K562 (cell line): ENCODE measurements around the gene BRICD5. TPM values are rescaled to one million over a fixed set of nuclear protein-coding genes. Genes with fewer than 3 reads are reported as not detected.

Experiments
- ARNT ChIP-seq, 2 experiments: fragments of 450-650 bp; IDR thresholded peaks; 2 replicates each; pipeline ENCODE4 v1.6.1; 2016; ENCODE audit warnings: mild to moderate bottlenecking in 1 of 2
- BRD9 ChIP-seq: fragments of 450-650 bp; IDR thresholded peaks from 2 replicates; pipeline ENCODE4 v1.6.1; 2018; ENCODE audit warnings: low read depth; ENCODE audit not compliant: partially characterized antibody
- ETV1 ChIP-seq: fragments of 450-650 bp; conservative IDR thresholded peaks from 2 replicates; pipeline ENCODE4 v1.6.1; 2016; ENCODE audit warnings: missing genetic modification characterization, control low read depth, low read depth, missing compliant biosample characterization
- FOXA3 ChIP-seq, 2 experiments: fragments of 450-650 bp in 1 of 2; sonication (generic) in 1 of 2; formaldehyde crosslinking; IDR thresholded peaks in 1 of 2; conservative IDR thresholded peaks in 1 of 2; 2 replicates each; pipeline versions ENCODE4 v1.4.0 to v1.8.0; 2020 to 2022; ENCODE audit warnings: mild to moderate bottlenecking in 2 of 2, missing genetic modification reagents in 1 of 2
- FOXP1 ChIP-seq: sonication (generic); formaldehyde crosslinking; IDR thresholded peaks from 2 replicates; pipeline ENCODE4 v1.8.0; 2022; ENCODE audit warnings: mild to moderate bottlenecking, missing genetic modification reagents
- GABPB2 ChIP-seq: fragments of 250-450 bp; sonication (Bioruptor Pico); conservative IDR thresholded peaks from 2 replicates; pipeline ENCODE4 v1.5.1; 2021; ENCODE audit warnings: mild to moderate bottlenecking
- KDM4B ChIP-seq, 2 experiments: fragments of 450-650 bp in 1 of 2; sonication (generic) in 1 of 2; IDR thresholded peaks; 2 replicates each; pipeline ENCODE4 v1.6.1; 2016 to 2017; ENCODE audit warnings: borderline replicate concordance in 2 of 2, antibody characterized with exemption in 1 of 2, low read depth in 1 of 2, mild to moderate bottlenecking in 1 of 2
- KDM5B ChIP-seq: fragments of 200-600 bp; sonication (generic); IDR thresholded peaks from 2 replicates; pipeline ENCODE4 v1.6.1; 2012; ENCODE audit warnings: low read depth, mild to moderate bottlenecking, moderate library complexity, low read length, control low read depth, inconsistent platforms; ENCODE audit not compliant: insufficient replicate concordance
- L3MBTL2 ChIP-seq: fragments of 450-650 bp; IDR thresholded peaks from 2 replicates; pipeline ENCODE4 v1.6.1; 2016; ENCODE audit warnings: mild to moderate bottlenecking, moderate library complexity
- MTA1 ChIP-seq: fragments of 450-650 bp; IDR thresholded peaks from 2 replicates; pipeline ENCODE4 v1.6.1; 2017; ENCODE audit warnings: borderline replicate concordance
- NCOA1 ChIP-seq: fragments of 450-650 bp; IDR thresholded peaks from 2 replicates; pipeline ENCODE4 v1.6.1; 2016; ENCODE audit warnings: low read depth
- NFE2 ChIP-seq: IDR thresholded peaks from 2 replicates; pipeline ENCODE4 v1.6.1; 2014; ENCODE audit warnings: antibody characterized with exemption, low read depth
- NR2C2 ChIP-seq, 2 experiments: fragments of 200-800 bp in 1 of 2; sonication (Bioruptor generic) in 1 of 2; sonication (generic) in 1 of 2; formaldehyde crosslinking in 1 of 2; IDR thresholded peaks; 2 replicates each; pipeline versions ENCODE4 v1.6.1 to v1.8.0; 2016 to 2022; ENCODE audit warnings: mild to moderate bottlenecking in 1 of 2, missing compliant biosample characterization in 1 of 2, missing genetic modification characterization in 1 of 2, missing genetic modification reagents in 1 of 2
- POLR2H ChIP-seq: IDR thresholded peaks from 2 replicates; pipeline ENCODE4 v1.6.1; 2016; ENCODE audit warnings: missing genetic modification characterization, low read depth, mild to moderate bottlenecking, control low read depth, missing compliant biosample characterization, moderate library complexity
- RB1 ChIP-seq: fragments of 450-650 bp; IDR thresholded peaks from 2 replicates; pipeline ENCODE4 v1.6.1; 2017; ENCODE audit warnings: low read depth, mild to moderate bottlenecking
- SAP30 ChIP-seq: fragments of 200-600 bp; sonication (generic); IDR thresholded peaks from 2 replicates; pipeline ENCODE4 v1.6.1; 2012; ENCODE audit warnings: borderline replicate concordance, low read depth, mild to moderate bottlenecking, moderate library complexity, low read length, control low read depth, inconsistent platforms; ENCODE audit not compliant: insufficient read depth, poor library complexity, severe bottlenecking
- SMARCA5 ChIP-seq: fragments of 450-650 bp; IDR thresholded peaks from 2 replicates; pipeline ENCODE4 v1.6.1; 2016
- TFAM ChIP-seq: fragments of 250-450 bp; sonication (Bioruptor Pico); conservative IDR thresholded peaks from 2 replicates; pipeline ENCODE4 v1.5.0; 2021; ENCODE audit warnings: mild to moderate bottlenecking, moderate library complexity
- ZBTB17 ChIP-seq: fragments of 450-650 bp; formaldehyde crosslinking; IDR thresholded peaks from 2 replicates; pipeline ENCODE4 v1.4.0; 2020; ENCODE audit warnings: mild to moderate bottlenecking
- ZNF212 ChIP-seq: fragments of 450-650 bp; formaldehyde crosslinking; IDR thresholded peaks from 2 replicates; pipeline ENCODE4 v1.4.0; 2020; ENCODE audit warnings: mild to moderate bottlenecking
- ZNF217 ChIP-seq: sonication (generic); formaldehyde crosslinking; IDR thresholded peaks from 2 replicates; pipeline ENCODE4 v1.8.0; 2022; ENCODE audit warnings: mild to moderate bottlenecking, missing genetic modification reagents
- ZNF583 ChIP-seq: fragments of 250-450 bp; sonication (Bioruptor Pico); IDR thresholded peaks from 2 replicates; pipeline ENCODE4 v1.4.0; 2020
- ZNF584 ChIP-seq: fragments of 200-800 bp; sonication (Bioruptor generic); IDR thresholded peaks from 2 replicates; pipeline ENCODE4 v1.6.1; 2016; ENCODE audit warnings: low read depth, mild to moderate bottlenecking, missing genetic modification characterization, missing compliant biosample characterization
- polyA plus RNA-seq, 8 experiments: library from polyadenylated mRNA; depleted of rRNA in 4 of 8; stranded (reverse) in 5 of 8; unstranded in 3 of 8; fragments of >200 nt; fragmentation: Nextera tagmentation in 2 of 8; fragmentation: Illumina TruSeq in 1 of 8; extraction: Ambion mirVana in 2 of 8; extraction: Trizol in 1 of 8; gene quantifications; 2 replicates each; pipeline versions ENCODE4 v1.2.1 to v1.2.3, GENCODE V29; 2011 to 2014; ENCODE audit warnings: inconsistent platforms in 1 of 8, missing spikeins in 1 of 8
- total RNA-seq, 7 experiments: library from RNA; depleted of rRNA in 6 of 7; stranded (reverse); fragments of >200 nt in 6 of 7; fragmentation: Illumina TruSeq in 2 of 7; extraction: Trizol in 2 of 7; gene quantifications; 2 replicates each; pipeline versions ENCODE4 v1.2.1 to v1.2.3, GENCODE V29; 2011 to 2021; ENCODE audit warnings: low replicate concordance in 1 of 7
- TF ChIP-seq, protein P1 (sequence below): fragments of 250-450 bp; sonication (Bioruptor Pico); IDR thresholded peaks from 2 replicates; pipeline ENCODE4 v1.8.0; 2022; ENCODE audit warnings: moderate library complexity, mild to moderate bottlenecking, inconsistent platforms
- TF ChIP-seq, protein P2 (sequence below): sonication (generic); formaldehyde crosslinking; IDR thresholded peaks from 2 replicates; pipeline ENCODE4 v1.8.0; 2022; ENCODE audit warnings: missing genetic modification reagents, mild to moderate bottlenecking, borderline replicate concordance
- TF ChIP-seq, protein P3 (sequence below): sonication (generic); formaldehyde crosslinking; IDR thresholded peaks from 2 replicates; pipeline ENCODE4 v1.8.1; 2022; ENCODE audit warnings: missing genetic modification reagents

The BRICD5 gene
- total and polyA plus RNA-seq, 9 of the 15 experiments (the other 6 are each of a cell fraction or from before 2014, with no cell fraction given): 0.24 to 15.1 (median 2.4) TPM; not detected in 1

DNA sequence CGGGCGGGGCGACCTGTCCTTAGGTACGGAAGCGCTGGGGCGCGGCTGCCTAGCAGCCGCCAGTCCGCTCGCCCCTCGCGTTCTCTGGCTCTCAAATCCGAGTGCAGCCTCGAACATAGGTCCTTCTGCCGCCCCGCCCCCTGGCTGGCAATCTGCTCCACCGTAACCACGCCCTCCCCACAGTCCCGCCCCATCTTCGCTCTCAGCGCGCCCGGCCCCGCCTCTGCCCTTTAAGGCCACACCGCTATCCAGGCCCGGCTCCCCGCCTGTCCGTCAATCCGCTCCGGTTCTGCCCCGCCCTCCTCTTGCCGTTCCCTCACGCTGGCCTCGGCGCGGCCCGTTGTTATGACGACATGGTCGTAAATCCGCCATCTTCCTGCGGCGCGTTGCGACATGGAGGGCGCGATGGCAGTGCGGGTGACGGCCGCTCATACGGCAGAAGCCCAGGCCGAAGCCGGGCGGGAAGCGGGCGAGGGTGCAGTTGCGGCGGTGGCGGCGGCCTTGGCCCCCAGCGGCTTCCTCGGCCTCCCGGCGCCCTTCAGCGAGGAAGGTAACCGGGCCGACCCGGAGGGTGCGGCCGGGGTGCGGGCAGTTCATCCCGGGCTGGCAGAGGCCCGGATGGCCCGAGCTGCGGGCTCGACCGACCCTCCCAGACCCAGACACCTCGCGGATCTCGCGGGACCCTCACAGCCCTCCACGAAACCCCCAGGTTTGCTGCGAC lies 12.7 kb upstream of the BRICD5 start, which contains the start of gene E4F1 (continued):
- no peak for TF ChIP-seq FOXA3 (CRISPR knock-in tag; conservative IDR thresholded peaks at IDR 0.05 in 1 of 2, IDR thresholded peaks at IDR 0.05 in 1 of 2)
- TF ChIP-seq ZNF584 (CRISPR knock-in tag): no peak
- no peak for TF ChIP-seq GABPB2 (CRISPR knock-in tag)
- TF ChIP-seq SAP30: peak; percentile 89
- peak; percentile 91 for TF ChIP-seq RB1
- peak; percentile 84 for TF ChIP-seq POLR2H (tag)
- no peak for TF ChIP-seq ETV1 (tag)
- TF ChIP-seq, protein P1, sequence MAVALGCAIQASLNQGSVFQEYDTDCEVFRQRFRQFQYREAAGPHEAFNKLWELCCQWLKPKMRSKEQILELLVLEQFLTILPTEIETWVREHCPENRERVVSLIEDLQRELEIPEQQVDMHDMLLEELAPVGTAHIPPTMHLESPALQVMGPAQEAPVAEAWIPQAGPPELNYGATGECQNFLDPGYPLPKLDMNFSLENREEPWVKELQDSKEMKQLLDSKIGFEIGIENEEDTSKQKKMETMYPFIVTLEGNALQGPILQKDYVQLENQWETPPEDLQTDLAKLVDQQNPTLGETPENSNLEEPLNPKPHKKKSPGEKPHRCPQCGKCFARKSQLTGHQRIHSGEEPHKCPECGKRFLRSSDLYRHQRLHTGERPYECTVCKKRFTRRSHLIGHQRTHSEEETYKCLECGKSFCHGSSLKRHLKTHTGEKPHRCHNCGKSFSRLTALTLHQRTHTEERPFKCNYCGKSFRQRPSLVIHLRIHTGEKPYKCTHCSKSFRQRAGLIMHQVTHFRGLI (CRISPR knock-in tag): no peak
- peak; percentile 8; the same call in 1 of the 2 replicates for TF ChIP-seq NFE2
- TF ChIP-seq KDM4B (IDR thresholded peaks at IDR 0.05; ENCODE audit: borderline replicate concordance in 2 of 2, low read depth in 1 of 2): no peak
- no peak for TF ChIP-seq ZNF217 (CRISPR knock-in tag)
- no peak for TF ChIP-seq BRD9
- no peak for TF ChIP-seq NCOA1
- TF ChIP-seq SMARCA5: no peak
- TF ChIP-seq ZNF212 (CRISPR knock-in tag): no peak
- TF ChIP-seq NR2C2 (CRISPR knock-in tag; IDR thresholded peaks at IDR 0.05): peak; percentile 47; the same call in 1 of the 2 replicates
- TF ChIP-seq NR2C2 (tag; IDR thresholded peaks at IDR 0.05): peak; percentile 70; the same call in 1 of the 2 replicates
- 0 out of 2 replicates have a peak, but pooled peaks have one; percentile 46 for TF ChIP-seq FOXP1 (CRISPR knock-in tag)
- TF ChIP-seq ZBTB17 (CRISPR knock-in tag): peak; percentile 12; the same call in 1 of the 2 replicates
- TF ChIP-seq L3MBTL2: peak; percentile 56
- TF ChIP-seq, protein P2, sequence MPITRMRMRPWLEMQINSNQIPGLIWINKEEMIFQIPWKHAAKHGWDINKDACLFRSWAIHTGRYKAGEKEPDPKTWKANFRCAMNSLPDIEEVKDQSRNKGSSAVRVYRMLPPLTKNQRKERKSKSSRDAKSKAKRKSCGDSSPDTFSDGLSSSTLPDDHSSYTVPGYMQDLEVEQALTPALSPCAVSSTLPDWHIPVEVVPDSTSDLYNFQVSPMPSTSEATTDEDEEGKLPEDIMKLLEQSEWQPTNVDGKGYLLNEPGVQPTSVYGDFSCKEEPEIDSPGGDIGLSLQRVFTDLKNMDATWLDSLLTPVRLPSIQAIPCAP (CRISPR knock-in tag): no peak
- TF ChIP-seq, protein P3, sequence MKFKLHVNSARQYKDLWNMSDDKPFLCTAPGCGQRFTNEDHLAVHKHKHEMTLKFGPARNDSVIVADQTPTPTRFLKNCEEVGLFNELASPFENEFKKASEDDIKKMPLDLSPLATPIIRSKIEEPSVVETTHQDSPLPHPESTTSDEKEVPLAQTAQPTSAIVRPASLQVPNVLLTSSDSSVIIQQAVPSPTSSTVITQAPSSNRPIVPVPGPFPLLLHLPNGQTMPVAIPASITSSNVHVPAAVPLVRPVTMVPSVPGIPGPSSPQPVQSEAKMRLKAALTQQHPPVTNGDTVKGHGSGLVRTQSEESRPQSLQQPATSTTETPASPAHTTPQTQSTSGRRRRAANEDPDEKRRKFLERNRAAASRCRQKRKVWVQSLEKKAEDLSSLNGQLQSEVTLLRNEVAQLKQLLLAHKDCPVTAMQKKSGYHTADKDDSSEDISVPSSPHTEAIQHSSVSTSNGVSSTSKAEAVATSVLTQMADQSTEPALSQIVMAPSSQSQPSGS: no peak
- TF ChIP-seq MTA1: peak; percentile 90
- peak; percentile 92 for TF ChIP-seq KDM5B
- no peak for TF ChIP-seq ZNF583 (CRISPR knock-in tag)
- no peak for TF ChIP-seq TFAM (CRISPR knock-in tag)
- no peak for TF ChIP-seq ARNT (IDR thresholded peaks at IDR 0.05)
